GM19324 (cell line): ENCODE measurements around the gene CDK18.

Source experiments
- ATAC-seq: cut with Tn5 transposase; IDR thresholded peaks from one replicate; pipeline ENCODE4 v1.9.1; 2021; ENCODE audit warnings: mild to moderate bottlenecking, moderate library complexity; ENCODE audit not compliant: unreplicated experiment, low FRiP score

The CDK18 gene

DNA sequence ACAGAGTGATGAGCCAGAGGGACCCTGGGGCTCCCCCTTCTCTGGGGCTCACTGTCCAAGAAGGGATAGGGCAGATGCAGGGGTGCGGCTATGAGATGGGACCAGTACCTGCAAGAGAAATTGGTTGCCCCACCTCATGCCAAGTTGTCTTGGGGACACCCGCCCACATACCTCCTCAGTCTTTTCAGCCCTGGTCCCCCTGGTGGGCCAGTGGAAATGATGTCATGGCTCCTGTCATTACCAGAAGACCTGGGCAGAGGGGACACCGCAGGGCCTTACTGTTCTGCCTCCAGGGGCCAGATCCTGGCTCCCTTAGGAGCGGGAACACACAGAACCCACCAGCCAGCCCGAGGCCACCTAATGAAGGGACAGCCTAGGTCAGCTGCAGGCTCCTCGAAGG is 63.2 kb downstream of the CDK18 start:
- ATAC-seq = no peak

DNA sequence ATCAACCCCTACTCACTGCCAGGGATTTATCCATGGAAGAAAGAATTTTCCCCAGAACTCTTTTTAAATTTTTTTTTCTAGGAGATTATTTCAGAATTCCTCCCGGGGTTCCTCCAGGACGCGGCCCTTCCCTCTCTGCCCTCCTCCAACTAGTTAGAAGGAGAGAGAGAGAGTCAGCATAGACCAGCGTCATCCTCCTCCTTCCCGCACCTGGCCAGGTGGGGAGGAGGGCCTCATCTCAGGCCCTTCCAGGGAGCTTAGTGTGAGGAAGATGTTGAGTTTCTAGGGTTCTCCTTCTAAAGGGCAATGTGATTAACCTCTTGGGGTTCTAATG is 63.6 kb downstream of the CDK18 start:
- ATAC-seq = no peak

DNA sequence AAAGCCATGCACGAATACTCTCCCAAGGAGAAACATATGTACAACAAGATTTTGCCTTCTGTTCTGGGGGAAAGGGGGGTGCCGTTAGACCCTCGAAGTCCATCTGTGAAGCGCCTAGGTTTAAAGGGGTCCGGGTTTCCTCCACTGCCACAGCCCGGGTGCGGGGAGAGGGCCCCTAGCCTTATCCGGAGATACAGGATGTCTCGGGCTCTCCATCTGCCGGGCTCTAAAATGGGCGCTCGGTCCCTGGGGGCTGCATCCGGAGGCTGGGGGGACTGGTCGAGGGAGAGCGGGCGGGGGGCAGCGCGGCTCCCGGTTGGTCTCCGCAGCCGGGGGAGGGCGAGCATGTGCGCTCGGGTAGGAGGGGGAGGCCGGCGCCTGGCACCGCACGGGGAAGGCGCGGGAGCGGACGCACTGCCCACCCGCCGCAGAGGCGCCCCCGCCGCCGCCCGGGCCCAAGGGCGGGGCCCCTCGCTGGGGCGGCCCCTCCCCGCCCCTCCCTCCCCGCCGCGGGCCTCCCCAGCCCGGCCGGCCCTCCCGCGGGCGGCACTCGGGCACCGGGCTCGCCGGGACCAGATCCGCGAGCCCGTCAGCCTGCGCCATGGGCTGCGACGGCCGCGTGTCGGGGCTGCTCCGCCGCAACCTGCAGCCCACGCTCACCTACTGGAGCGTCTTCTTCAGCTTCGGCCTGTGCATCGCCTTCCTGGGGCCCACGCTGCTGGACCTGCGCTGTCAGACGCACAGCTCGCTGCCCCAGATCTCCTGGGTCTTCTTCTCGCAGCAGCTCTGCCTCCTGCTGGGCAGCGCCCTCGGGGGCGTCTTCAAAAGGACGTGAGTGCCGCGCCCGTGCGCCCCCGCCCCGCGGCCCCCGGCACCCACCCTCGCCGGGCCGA is 64.2 kb downstream of the CDK18 start:
- ATAC-seq = no peak

GRCh38 chr1:205569411-205570172 is 65.1 kb downstream of the CDK18 start:
- no peak for ATAC-seq

- no peak for ATAC-seq
Observed at GRCh38 chr1:205570173-205570501, 65.7 kb downstream of the CDK18 start.

DNA sequence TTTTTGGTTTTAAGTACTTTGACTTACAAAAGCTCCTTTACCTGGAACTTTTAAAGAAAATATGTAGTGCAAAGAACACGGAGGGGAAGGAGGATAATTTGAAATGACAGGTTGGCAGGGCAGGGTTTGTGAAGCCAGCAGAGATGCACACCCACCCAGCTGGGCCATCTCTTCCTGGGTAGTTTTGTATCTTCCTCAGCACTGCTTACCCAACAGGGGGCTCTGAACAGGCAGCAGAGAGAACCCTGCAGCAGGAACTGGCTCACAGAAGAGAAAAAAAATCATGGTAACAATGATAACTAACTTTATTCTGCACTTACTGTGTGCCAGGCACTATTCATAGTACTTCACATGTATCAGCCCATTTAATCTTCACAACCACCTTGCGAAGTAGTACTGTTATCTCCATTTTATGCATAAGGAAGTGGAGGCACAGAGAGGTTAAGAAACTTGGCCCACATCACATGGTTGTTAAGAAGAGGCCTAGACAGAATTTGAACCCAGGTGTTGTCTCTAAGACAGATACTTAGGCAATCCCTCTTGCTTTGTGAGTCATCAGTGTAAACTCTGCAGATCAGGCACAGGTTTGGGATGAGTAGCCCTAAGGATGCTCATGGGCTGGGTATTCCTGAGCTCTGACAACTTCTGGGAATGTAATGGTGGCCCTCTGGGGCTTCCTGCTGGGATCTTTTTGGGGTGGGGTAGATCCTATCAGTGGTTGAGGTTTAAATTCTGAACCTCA is 66.5 kb downstream of the CDK18 start:
- no peak for ATAC-seq

DNA sequence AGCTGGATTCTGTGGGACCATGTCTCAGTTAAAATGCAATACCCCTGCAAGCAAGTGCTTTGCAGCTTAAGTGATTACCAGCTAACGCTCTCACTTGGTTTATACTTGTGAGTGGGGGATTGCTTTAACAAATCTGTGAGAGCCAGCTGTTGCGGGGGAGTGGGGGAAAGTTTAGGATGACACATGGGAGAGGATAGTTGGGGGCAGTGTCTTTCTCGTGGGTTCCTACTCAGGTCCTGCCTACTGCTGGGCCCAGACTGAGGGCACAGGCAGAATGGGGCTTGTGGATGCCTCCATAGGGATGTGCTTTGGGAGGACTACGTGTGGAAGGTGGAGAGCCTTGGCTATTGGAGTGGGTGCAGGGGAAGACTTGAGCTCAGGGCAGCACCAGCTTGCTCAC is 67.3 kb downstream of the CDK18 start:
- ATAC-seq = no peak

DNA sequence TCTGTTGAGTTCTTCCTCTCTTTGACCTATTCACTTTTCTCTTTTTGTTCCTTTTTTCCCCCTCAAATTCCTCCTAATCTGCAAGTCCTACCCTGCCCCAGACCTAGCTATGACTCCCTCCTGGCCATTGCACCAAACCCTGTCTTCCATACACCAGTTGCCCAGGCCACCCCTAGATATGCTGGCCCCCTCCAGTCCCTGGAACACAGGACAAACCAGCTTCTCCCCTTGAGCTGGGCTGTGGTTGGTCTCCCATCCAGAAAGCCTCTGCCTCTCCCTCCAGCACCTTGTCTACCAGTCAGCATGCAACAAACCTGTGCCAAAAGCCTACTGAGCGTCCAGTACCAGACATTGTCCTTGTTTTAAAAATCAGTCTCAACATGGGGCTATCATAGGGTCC is 68.0 kb downstream of the CDK18 start:
- ATAC-seq = no peak

DNA sequence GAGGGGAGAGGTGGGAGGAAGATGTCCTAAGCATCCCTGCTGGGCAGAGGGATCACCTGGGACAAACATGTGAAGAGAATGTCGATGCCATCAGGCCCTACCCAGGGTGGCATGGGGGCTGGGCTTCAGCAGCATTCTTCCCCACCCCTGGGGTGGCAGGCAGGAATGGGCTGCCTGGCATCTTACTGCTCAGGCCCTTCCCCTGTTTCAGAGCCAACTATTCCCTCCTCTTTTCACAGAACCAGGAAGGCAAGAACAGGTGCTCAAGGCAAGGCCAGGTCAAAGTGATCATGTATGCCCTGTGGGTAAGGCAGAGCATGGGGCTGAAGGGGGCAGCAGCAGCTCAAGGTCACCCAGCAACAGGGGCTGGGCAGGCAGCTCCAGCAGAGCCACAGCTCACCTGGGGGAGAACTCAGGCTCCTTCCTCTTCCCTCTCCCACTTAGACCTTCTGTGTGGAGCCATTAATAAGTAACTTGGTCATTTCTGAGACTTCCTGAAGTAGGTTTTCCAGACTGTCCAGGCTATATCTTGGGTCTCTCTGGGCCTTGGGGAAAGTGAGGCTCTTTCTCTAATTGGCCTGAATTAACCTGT is 70.9 kb downstream of the CDK18 start:
- no peak for ATAC-seq

GRCh38 chr1:205576011-205576410 is 71.5 kb downstream of the CDK18 start:
- no peak for ATAC-seq

DNA sequence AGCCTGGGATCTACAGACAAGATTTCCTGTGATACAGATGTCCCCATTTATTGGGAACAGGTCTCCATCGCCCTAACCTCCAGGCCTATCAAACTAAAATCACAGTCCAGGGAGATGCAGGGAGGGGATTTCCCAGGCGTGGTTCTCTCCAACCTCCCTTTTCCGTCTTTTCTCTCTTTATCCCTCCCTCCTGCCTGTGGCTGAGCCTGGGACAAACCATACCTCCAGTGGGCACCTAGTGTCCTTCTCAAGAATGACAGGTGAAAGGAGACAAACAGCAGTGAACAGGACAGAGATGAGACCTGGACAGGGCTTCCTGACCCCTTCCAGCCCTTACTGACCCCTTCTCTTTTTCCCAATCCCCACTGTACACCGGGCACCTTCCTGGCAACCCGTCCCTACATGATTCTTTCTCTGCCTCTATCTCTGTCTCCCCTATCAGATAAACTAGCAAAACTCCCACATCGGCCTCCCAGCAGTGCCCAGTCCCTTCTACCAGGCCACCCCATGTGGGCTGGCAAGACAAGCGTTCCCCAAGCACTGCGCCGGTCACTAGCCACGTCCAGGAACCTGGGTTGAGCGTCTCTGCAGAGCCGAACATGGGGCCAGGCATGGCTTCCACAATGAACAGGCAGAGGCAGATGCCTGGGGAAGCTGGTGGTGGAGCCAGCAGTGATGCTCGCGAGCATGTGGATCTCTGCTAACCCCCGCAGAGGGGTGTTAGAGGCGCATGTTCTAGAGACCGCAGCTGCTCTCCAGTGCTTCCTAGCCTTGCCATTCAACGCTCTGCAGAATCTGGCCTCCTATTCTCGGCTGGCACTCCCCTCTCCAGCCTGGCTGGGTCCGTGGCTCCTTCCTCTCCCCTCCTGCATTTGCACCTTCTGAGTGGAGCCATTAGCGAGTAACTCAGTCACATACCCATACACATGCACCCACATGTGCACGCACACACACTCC is 72.6 kb downstream of the CDK18 start:
- no peak for ATAC-seq

GRCh38 chr1:205577874-205578658 is 73.6 kb downstream of the CDK18 start:
- no peak for ATAC-seq

DNA sequence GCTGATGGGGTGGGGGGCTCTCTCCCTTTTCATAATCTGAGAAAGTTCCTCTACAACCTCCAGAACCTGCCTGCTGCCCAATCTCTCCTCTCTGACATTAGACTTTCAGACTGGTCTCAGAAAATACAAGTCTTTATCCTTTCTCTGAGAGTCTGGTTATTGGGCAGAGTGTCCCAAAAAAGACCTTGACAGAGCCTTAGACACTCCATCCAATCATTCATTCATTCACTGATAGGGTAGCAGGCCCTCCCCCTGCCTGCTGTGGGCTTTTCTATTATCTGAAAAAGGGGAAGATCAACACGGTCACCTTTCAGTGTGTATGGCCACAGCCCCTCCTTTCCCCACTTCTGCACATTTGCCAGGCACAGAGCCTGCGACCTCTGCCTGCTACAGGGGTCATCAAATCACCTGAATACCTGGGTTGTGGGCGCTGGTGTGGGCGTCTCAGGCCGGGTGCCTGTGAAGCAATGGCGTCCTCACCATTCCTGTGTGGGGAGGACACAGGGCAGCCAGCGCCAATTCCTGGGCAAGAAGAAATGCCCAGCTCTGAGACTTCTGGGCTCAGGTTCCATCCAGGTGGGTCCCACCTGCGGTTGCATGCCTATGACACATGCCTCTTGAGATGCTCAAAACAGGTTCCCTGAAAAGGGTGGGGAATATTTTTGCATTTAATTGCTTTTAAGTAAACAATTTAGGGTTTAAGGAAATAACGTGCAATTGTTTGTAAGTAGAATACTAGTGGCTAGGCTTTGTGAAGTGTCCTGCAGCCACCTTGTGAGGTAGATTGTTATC is 74.5 kb downstream of the CDK18 start:
- ATAC-seq = no peak

DNA sequence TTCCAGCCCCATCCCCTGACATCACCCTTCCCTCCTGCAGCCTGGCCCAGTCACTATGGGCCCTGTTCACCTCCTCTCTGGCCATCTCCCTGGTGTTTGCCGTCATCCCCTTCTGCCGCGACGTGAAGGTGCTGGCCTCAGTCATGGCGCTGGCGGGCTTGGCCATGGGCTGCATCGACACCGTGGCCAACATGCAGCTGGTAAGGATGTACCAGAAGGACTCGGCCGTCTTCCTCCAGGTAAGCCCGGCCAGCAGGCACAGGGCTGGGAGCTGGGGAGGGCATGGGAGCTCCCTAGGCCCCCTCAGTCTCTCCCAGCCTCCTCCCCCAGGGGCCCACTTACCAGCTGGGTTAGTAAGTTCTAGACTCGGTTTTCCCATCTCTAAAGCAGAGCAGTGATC is 75.2 kb downstream of the CDK18 start:
- no peak for ATAC-seq

DNA sequence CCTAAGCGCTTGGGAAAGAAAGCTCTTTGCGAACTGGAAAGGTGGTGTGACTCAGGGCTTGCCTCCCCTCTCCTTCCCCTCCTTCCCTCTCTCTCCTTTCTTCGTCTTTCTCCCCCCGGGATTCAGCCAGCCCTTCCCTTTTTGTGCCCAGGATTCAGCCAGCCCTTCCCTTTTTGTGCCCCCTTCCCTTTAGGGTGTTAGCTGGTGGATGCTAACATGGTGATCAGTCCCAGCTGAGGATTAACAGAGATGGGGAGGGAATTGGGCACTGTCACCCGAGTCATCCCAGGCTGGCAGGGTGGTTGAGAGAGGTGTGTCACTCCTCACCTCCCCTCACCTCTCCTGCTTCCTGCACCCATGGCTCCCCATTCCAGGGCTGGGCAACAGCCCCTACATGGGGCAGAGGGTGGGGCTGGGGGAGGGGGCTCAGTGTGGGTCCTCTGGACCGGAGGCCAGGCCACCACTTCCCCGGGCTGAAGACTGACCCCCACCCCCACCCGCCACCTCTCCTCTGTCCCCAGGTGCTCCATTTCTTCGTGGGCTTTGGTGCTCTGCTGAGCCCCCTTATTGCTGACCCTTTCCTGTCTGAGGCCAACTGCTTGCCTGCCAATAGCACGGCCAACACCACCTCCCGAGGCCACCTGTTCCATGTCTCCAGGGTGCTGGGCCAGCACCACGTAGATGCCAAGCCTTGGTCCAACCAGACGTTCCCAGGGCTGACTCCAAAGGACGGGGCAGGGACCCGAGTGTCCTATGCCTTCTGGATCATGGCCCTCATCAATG is 75.9 kb downstream of the CDK18 start:
- ATAC-seq = no peak

- no peak for ATAC-seq
Observed at GRCh38 chr1:205580923-205581180, 76.4 kb downstream of the CDK18 start.

- no peak for ATAC-seq
Observed at GRCh38 chr1:205581321-205581980, 77.0 kb downstream of the CDK18 start.
